ENCODE measurements around the gene PTPRD.

The PTPRD gene

DNA sequence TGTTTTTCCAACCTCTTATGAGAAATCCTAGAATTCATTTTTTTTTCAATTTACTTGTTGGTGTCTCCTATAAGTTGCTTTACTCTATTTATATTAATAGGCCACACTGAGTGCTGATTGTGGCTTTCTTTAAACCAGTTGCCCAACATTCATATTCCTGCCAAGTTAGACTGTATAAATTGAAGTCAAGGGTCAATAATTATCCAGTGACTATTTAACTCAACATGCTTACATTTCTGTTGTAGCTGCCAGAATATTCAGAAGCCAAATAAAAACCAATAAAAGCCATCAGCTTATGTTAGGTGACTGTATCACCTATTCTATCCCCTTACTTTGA is 169.0 kb downstream of the PTPRD start:
- no peaks in the 10 kb centered on the region for H3K4me1 ChIP-seq (ENCODE audit: low read depth, poor library complexity, severe bottlenecking)
- no peak overlapping the region for H3K9ac ChIP-seq
- no peak overlapping the region for H3K4me3 ChIP-seq (IDR thresholded peaks at IDR 0.05; ENCODE audit: insufficient read depth, low read depth, low read length)
- H3K36me3 ChIP-seq (ENCODE audit: insufficient read depth), result no peaks in the 10 kb centered on the region
- H4K20me1 ChIP-seq (ENCODE audit: insufficient read depth), result no peaks in the 10 kb centered on the region
- H3K79me2 ChIP-seq (ENCODE audit: insufficient read depth, low read depth), result no peaks in the 10 kb centered on the region
- TF ChIP-seq, protein P1, sequence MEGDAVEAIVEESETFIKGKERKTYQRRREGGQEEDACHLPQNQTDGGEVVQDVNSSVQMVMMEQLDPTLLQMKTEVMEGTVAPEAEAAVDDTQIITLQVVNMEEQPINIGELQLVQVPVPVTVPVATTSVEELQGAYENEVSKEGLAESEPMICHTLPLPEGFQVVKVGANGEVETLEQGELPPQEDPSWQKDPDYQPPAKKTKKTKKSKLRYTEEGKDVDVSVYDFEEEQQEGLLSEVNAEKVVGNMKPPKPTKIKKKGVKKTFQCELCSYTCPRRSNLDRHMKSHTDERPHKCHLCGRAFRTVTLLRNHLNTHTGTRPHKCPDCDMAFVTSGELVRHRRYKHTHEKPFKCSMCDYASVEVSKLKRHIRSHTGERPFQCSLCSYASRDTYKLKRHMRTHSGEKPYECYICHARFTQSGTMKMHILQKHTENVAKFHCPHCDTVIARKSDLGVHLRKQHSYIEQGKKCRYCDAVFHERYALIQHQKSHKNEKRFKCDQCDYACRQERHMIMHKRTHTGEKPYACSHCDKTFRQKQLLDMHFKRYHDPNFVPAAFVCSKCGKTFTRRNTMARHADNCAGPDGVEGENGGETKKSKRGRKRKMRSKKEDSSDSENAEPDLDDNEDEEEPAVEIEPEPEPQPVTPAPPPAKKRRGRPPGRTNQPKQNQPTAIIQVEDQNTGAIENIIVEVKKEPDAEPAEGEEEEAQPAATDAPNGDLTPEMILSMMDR (conservative IDR thresholded peaks at IDR 0.05; ENCODE audit: low read depth, low read length), result no peak
- H3K27ac ChIP-seq, result no peak overlapping the region
- H3K4me2 ChIP-seq, result no peak overlapping the region
- no peaks in the 10 kb centered on the region for H3K27me3 ChIP-seq (ENCODE audit: insufficient read depth, low read depth)
- H2AFZ ChIP-seq (ENCODE audit: low read depth), result no peak overlapping the region

DNA sequence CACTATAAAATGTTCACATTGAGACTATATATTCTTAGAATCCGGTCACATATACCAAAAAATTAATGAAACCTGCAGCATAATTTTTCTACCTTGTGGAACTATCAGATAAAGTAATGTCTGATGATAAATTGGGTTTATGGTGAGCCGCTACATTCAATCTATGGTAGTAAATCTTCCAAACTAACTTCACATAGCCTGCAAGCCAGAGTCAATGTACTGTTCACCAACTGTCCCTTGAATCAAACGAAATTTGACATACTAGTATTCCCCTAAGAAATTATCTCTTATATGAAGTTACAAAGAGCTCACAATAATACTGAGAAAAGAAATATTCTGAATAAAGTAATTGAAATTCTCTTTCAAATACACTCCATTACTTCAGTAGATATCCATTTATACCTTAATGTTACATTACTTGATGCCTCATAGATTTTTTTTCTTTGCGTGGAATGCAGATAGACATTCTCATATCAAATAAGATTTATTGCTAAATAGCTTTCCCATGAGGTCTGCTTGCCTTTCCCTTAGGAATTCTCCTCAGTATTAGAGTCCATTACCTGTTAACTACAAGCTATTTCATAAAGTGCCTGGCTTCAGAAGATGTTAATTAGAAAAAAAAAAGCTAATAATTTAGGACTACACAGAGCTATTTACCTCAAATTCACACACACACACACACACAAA is 169.5 kb downstream of the PTPRD start:
- Histone ChIP-seq H3K27ac (no peak overlapping the region), H3K4me2 (no peak overlapping the region), H3K4me1 (ENCODE audit: low read depth, poor library complexity, severe bottlenecking) (no peaks in the 10 kb centered on the region), H3K36me3 (ENCODE audit: insufficient read depth) (no peaks in the 10 kb centered on the region), H3K27me3 (ENCODE audit: insufficient read depth, low read depth) (no peaks in the 10 kb centered on the region), H3K9ac (no peak overlapping the region), H2AFZ (ENCODE audit: low read depth) (no peak overlapping the region), H3K4me3 (IDR thresholded peaks at IDR 0.05; ENCODE audit: insufficient read depth, low read depth, low read length) (no peak overlapping the region), H3K79me2 (ENCODE audit: insufficient read depth, low read depth) (no peaks in the 10 kb centered on the region), H4K20me1 (ENCODE audit: insufficient read depth) (no peaks in the 10 kb centered on the region)
- TF ChIP-seq, protein P1 (conservative IDR thresholded peaks at IDR 0.05; ENCODE audit: low read depth, low read length), result no peak

DNA sequence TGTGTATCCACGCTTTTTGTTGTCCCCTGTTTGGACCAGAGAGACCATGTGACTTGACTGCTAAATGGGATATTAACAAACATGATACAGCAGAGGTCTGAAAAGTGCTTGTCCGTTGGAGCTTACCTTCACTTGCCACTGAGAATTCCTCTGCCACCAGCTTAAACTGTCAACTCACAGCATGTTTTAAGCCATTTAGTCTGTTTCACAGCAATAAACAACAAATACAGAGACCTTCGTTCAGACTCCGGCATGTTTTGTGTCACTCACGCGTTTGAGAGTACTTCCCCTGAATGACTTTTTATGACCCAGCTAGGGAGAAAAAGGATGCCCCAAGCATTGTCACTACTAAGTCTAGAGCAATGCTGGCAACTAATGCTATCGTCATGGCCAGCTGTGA is 173.8 kb downstream of the PTPRD start:
- Histone ChIP-seq H2AFZ (ENCODE audit: low read depth) (no peak overlapping the region), H3K4me1 (ENCODE audit: low read depth, poor library complexity, severe bottlenecking) (no peaks in the 10 kb centered on the region), H3K36me3 (ENCODE audit: insufficient read depth) (no peaks in the 10 kb centered on the region), H3K9ac (no peak overlapping the region), H3K27ac (no peak overlapping the region), H3K4me2 (no peak overlapping the region), H3K27me3 (ENCODE audit: insufficient read depth, low read depth) (no peaks in the 10 kb centered on the region), H3K79me2 (ENCODE audit: insufficient read depth, low read depth) (no peaks in the 10 kb centered on the region), H3K4me3 (IDR thresholded peaks at IDR 0.05; ENCODE audit: insufficient read depth, low read depth, low read length) (no peak overlapping the region), H4K20me1 (ENCODE audit: insufficient read depth) (no peaks in the 10 kb centered on the region)
- TF ChIP-seq, protein P1 (conservative IDR thresholded peaks at IDR 0.05; ENCODE audit: low read depth, low read length), result no peak

DNA sequence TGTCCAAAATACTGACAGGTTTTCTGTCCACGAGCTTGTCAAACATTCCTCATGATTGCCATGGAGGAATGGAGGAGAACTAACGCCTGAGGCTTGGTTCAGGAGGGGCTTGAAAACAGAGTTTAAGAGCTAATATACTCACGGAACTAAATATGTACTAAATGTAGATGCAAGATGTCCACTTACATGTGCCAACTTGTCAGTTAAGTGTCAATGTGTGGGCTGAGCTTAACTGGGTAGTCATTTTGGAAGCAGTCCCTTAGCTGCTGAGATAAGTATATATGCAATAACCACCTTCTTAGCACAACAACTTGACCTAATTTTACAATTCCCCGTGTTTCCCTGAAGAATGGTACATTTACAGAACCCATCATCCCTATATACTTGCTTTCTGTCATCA is 176.0 kb downstream of the PTPRD start:
- no peak overlapping the region for H3K9ac ChIP-seq
- no peak overlapping the region for H3K27ac ChIP-seq
- H3K79me2 ChIP-seq (ENCODE audit: insufficient read depth, low read depth), result no peaks in the 10 kb centered on the region
- H3K4me1 ChIP-seq (ENCODE audit: low read depth, poor library complexity, severe bottlenecking), result no peaks in the 10 kb centered on the region
- TF ChIP-seq, protein P1 (conservative IDR thresholded peaks at IDR 0.05; ENCODE audit: low read depth, low read length), result no peak
- no peak overlapping the region for H3K4me3 ChIP-seq (IDR thresholded peaks at IDR 0.05; ENCODE audit: insufficient read depth, low read depth, low read length)
- no peak overlapping the region for H2AFZ ChIP-seq (ENCODE audit: low read depth)
- no peaks in the 10 kb centered on the region for H3K27me3 ChIP-seq (ENCODE audit: insufficient read depth, low read depth)
- no peaks in the 10 kb centered on the region for H3K36me3 ChIP-seq (ENCODE audit: insufficient read depth)
- H4K20me1 ChIP-seq (ENCODE audit: insufficient read depth), result no peaks in the 10 kb centered on the region
- H3K4me2 ChIP-seq, result no peak overlapping the region

Data from KMS-11 (cell line).